Activated CD8-positive, alpha-beta memory T cell treated with anti-CD3 and anti-CD28 coated beads, Interleukin-2, amount 10 ng/mL, durations not matched to agents 7 days and 5 days (primary cell): ENCODE measurements around the gene MTARC2. TPM values are rescaled to one million over a fixed set of nuclear protein-coding genes. Genes with fewer than 3 reads are reported as not detected.

Experiments
- ATAC-seq: fragments of 150-1000 bp; cut with Tn5 transposase; one replicate; pipeline ENCODE4 v1.10.0; 2021; ENCODE audit warnings: moderate library complexity
- CTCF ChIA-PET: fragments of 350-600 bp; sonication (Branson Sonifier 250); formaldehyde crosslinking; loops from one replicate; lab custom pipeline; 2021; ENCODE audit warnings: antibody characterized with exemption; lab: Charles Lee
- DNase-seq: peaks from one replicate; pipeline ENCODE4 v3.0.0-alpha.2; 2020
- H3K27ac Mint-ChIP-seq: one replicate; pipeline ENCODE4 v1.8.0; 2021; ENCODE audit warnings: mild to moderate bottlenecking, mixed read lengths
- H3K27me3 Mint-ChIP-seq: one replicate; pipeline ENCODE4 v1.8.0; 2021; ENCODE audit warnings: mixed read lengths
- H3K36me3 Mint-ChIP-seq: one replicate; pipeline ENCODE4 v1.8.0; 2021; ENCODE audit warnings: mild to moderate bottlenecking, mixed read lengths
- H3K4me1 Mint-ChIP-seq: one replicate; pipeline ENCODE4 v1.8.0; 2021; ENCODE audit warnings: mixed read lengths
- H3K4me3 Mint-ChIP-seq: one replicate; pipeline ENCODE4 v1.8.0; 2021; ENCODE audit warnings: mild to moderate bottlenecking, moderate library complexity, mixed read lengths
- H3K9me3 Mint-ChIP-seq: one replicate; pipeline ENCODE4 v1.8.0; 2022; ENCODE audit warnings: low read depth, mixed read lengths
- total RNA-seq, 2 experiments: library from RNA; stranded (reverse); gene quantifications; one replicate each; pipeline ENCODE4 v1.2.3, GENCODE V29; 2021

Gene MTARC2
- total RNA-seq, 2 experiments from 2014 or later: not detected

- ATAC-seq (no peak), DNase-seq (no peak)
- Mint-ChIP-seq H3K4me1 (no peaks in the 10 kb centered on the region), H3K4me3 (no peak overlapping the region), H3K9me3 (no peaks in the 10 kb centered on the region), H3K27me3 (peaks cover 73% of the 10 kb centered on the region), H3K27ac (no peak overlapping the region), H3K36me3 (no peaks in the 10 kb centered on the region)
- CTCF ChIA-PET: interaction anchor here (1.6 to 1.7 kb wide), 2 partner anchors 10 to 13 kb away, joined by 3 to 7 read pairs; no protein-coding TSS in a partner anchor
Measured at GRCh38 chr1:220785166-220786056, 37.3 kb downstream of the MTARC2 start.

- DNase-seq (no peak), ATAC-seq (no peak)
- H3K4me1 Mint-ChIP-seq: no peaks in the 10 kb centered on the region
- H3K27me3 Mint-ChIP-seq: peaks cover 73% of the 10 kb centered on the region
- H3K4me3 Mint-ChIP-seq: no peak overlapping the region
- H3K36me3 Mint-ChIP-seq: no peaks in the 10 kb centered on the region
- CTCF ChIA-PET: interaction anchor here (1.6 to 1.7 kb wide), 2 partner anchors 10 to 13 kb away, joined by 3 to 7 read pairs; no protein-coding TSS in a partner anchor
- no peaks in the 10 kb centered on the region for H3K9me3 Mint-ChIP-seq
- no peak overlapping the region for H3K27ac Mint-ChIP-seq
Measured at GRCh38 chr1:220786057-220786336, 37.9 kb downstream of the MTARC2 start.

- Mint-ChIP-seq H3K27me3 (peaks cover 73% of the 10 kb centered on the region), H3K9me3 (no peaks in the 10 kb centered on the region), H3K36me3 (no peaks in the 10 kb centered on the region), H3K27ac (no peak within 1 kb of the TSS), H3K4me3 (no peak within 1 kb of the TSS), H3K4me1 (no peaks in the 10 kb centered on the region)
- ATAC-seq: peak; percentile 27
- no peak for DNase-seq
- CTCF ChIA-PET: interaction anchor here (1.6 to 1.7 kb wide), 2 partner anchors 11 to 14 kb away, joined by 3 to 7 read pairs; no protein-coding TSS in a partner anchor
Measured at GRCh38 chr1:220786337-220787068, 38.4 kb downstream of the MTARC2 start, which contains the start of gene MTARC1. Gene MTARC1 (plus strand): TSS chr1:220786913. CDS start chr1:220786945, 32 bp downstream.

GRCh38 chr1:220787069-220787619 is 39.0 kb downstream of the MTARC2 start:
- no peak overlapping the region for H3K4me3 Mint-ChIP-seq
- ATAC-seq (no peak), DNase-seq (no peak)
- H3K4me1 Mint-ChIP-seq: no peaks in the 10 kb centered on the region
- CTCF ChIA-PET: interaction anchor here (0.7 to 1.3 kb wide), 2 partner anchors 10 to 95 kb away, joined by 3 to 4 read pairs; no protein-coding TSS in a partner anchor
- H3K36me3 Mint-ChIP-seq: no peaks in the 10 kb centered on the region
- no peaks in the 10 kb centered on the region for H3K9me3 Mint-ChIP-seq
- peaks cover 70% of the 10 kb centered on the region for H3K27me3 Mint-ChIP-seq
- no peak overlapping the region for H3K27ac Mint-ChIP-seq

GRCh38 chr1:220788900-220789299 is 40.8 kb downstream of the MTARC2 start:
- ATAC-seq (no peak), DNase-seq (no peak)
- Mint-ChIP-seq H3K9me3 (no peaks in the 10 kb centered on the region), H3K27ac (no peak overlapping the region), H3K36me3 (no peaks in the 10 kb centered on the region), H3K27me3 (peaks cover 57% of the 10 kb centered on the region), H3K4me1 (no peaks in the 10 kb centered on the region), H3K4me3 (no peak overlapping the region)
- CTCF ChIA-PET: interaction anchor here (0.9 kb wide), 1 partner anchor 18 kb away, joined by 3 read pairs; no protein-coding TSS in a partner anchor

- DNase-seq: no peak
Measured at GRCh38 chr1:220789532-220790147, 41.5 kb downstream of the MTARC2 start.

GRCh38 chr1:220791285-220791684 is 43.2 kb downstream of the MTARC2 start:
- Mint-ChIP-seq H3K27ac (no peak overlapping the region), H3K9me3 (no peaks in the 10 kb centered on the region), H3K4me1 (no peaks in the 10 kb centered on the region), H3K4me3 (no peak overlapping the region), H3K36me3 (no peaks in the 10 kb centered on the region), H3K27me3 (peaks cover 35% of the 10 kb centered on the region)
- CTCF ChIA-PET: no interaction called here
- DNase-seq (no peak), ATAC-seq (no peak)

More at GRCh38 chr1:220789532-220790147, 41.5 kb downstream of the MTARC2 start:
- H3K27ac Mint-ChIP-seq: no peak overlapping the region
- H3K36me3 Mint-ChIP-seq: no peaks in the 10 kb centered on the region
- H3K9me3 Mint-ChIP-seq: no peaks in the 10 kb centered on the region
- CTCF ChIA-PET: interaction anchor here (0.9 kb wide), 1 partner anchor 18 kb away, joined by 3 read pairs; no protein-coding TSS in a partner anchor
- peaks cover 51% of the 10 kb centered on the region for H3K27me3 Mint-ChIP-seq
- ATAC-seq: no peak
- no peaks in the 10 kb centered on the region for H3K4me1 Mint-ChIP-seq
- H3K4me3 Mint-ChIP-seq: no peak overlapping the region

GRCh38 chr1:220791956-220792355 is 43.8 kb downstream of the MTARC2 start:
- Mint-ChIP-seq H3K27ac (no peak overlapping the region), H3K4me1 (no peaks in the 10 kb centered on the region), H3K4me3 (no peak overlapping the region), H3K36me3 (no peaks in the 10 kb centered on the region), H3K9me3 (no peaks in the 10 kb centered on the region), H3K27me3 (peaks cover 32% of the 10 kb centered on the region)
- DNase-seq (no peak), ATAC-seq (no peak)
- CTCF ChIA-PET: no interaction called here

- CTCF ChIA-PET: no interaction called here
- ATAC-seq: no peak
- H3K4me3 Mint-ChIP-seq: no peak overlapping the region
- peaks cover 2% of the 10 kb centered on the region for H3K27me3 Mint-ChIP-seq
- no peak overlapping the region for H3K27ac Mint-ChIP-seq
- no peaks in the 10 kb centered on the region for H3K9me3 Mint-ChIP-seq
- no peaks in the 10 kb centered on the region for H3K36me3 Mint-ChIP-seq
- peak; percentile 23 for DNase-seq
- no peaks in the 10 kb centered on the region for H3K4me1 Mint-ChIP-seq
Measured at GRCh38 chr1:220796530-220796929, 48.4 kb downstream of the MTARC2 start.

GRCh38 chr1:220797044-220797443 is 48.9 kb downstream of the MTARC2 start:
- CTCF ChIA-PET: no interaction called here
- Mint-ChIP-seq H3K9me3 (no peaks in the 10 kb centered on the region), H3K4me1 (no peaks in the 10 kb centered on the region), H3K27ac (no peak overlapping the region), H3K36me3 (no peaks in the 10 kb centered on the region), H3K27me3 (no peaks in the 10 kb centered on the region), H3K4me3 (no peak overlapping the region)
- ATAC-seq (no peak), DNase-seq (no peak)

- H3K27me3 Mint-ChIP-seq: no peaks in the 10 kb centered on the region
- no peaks in the 10 kb centered on the region for H3K4me1 Mint-ChIP-seq
- no peak for ATAC-seq
- H3K27ac Mint-ChIP-seq: no peak overlapping the region
- no peak overlapping the region for H3K4me3 Mint-ChIP-seq
- no peaks in the 10 kb centered on the region for H3K36me3 Mint-ChIP-seq
- H3K9me3 Mint-ChIP-seq: no peaks in the 10 kb centered on the region
- CTCF ChIA-PET: no interaction called here
- DNase-seq: no peak
Measured at GRCh38 chr1:220797553-220797952, 49.4 kb downstream of the MTARC2 start.

GRCh38 chr1:220798338-220798737 is 50.2 kb downstream of the MTARC2 start:
- no peak overlapping the region for H3K4me3 Mint-ChIP-seq
- no peaks in the 10 kb centered on the region for H3K4me1 Mint-ChIP-seq
- no peaks in the 10 kb centered on the region for H3K9me3 Mint-ChIP-seq
- no peak for ATAC-seq
- H3K27ac Mint-ChIP-seq: no peak overlapping the region
- no peaks in the 10 kb centered on the region for H3K27me3 Mint-ChIP-seq
- CTCF ChIA-PET: no interaction called here
- DNase-seq: no peak
- no peaks in the 10 kb centered on the region for H3K36me3 Mint-ChIP-seq

- CTCF ChIA-PET: no interaction called here
Measured at GRCh38 chr1:220800262-220800661, 52.1 kb downstream of the MTARC2 start.

More at GRCh38 chr1:220800262-220800661, 52.1 kb downstream of the MTARC2 start:
- no peaks in the 10 kb centered on the region for H3K36me3 Mint-ChIP-seq
- ATAC-seq: no peak
- H3K9me3 Mint-ChIP-seq: no peaks in the 10 kb centered on the region
- no peak overlapping the region for H3K27ac Mint-ChIP-seq
- DNase-seq: no peak
- H3K4me3 Mint-ChIP-seq: no peak overlapping the region
- H3K4me1 Mint-ChIP-seq: no peaks in the 10 kb centered on the region
- no peaks in the 10 kb centered on the region for H3K27me3 Mint-ChIP-seq
